Pons (tissue), 1 donor: ENCODE data around the gene MACROD2.
A peak's percentile ranks its signal among the peaks of the same experiment; 100 is the strongest.

Experiments used
- DNase-seq: peaks from one replicate; pipeline ENCODE4 v3.0.0-alpha.2; 2016; ENCODE audit warnings: low spot score

MACROD2 gene

DNA sequence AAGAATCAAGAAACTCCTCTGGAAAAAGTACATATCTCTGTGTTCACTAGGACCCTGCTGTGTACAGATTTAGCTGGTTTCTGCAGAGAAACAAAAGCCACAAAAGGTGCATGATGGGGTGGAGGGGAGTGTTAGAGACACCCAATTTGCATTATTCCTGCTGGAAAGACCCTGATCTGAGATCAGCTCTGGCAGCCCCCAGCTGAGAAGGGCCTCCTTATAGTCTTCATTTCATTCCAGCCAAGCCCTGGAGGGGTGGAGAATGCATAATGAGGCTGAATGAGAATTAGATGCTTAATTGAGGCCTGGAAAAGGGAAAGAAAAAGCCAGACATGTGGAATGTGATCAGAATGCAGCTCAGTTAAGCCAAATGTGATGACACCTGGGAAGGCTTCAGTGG lies 2032.4 kb downstream of the MACROD2 start:
- DNase-seq, result no peak

DNA sequence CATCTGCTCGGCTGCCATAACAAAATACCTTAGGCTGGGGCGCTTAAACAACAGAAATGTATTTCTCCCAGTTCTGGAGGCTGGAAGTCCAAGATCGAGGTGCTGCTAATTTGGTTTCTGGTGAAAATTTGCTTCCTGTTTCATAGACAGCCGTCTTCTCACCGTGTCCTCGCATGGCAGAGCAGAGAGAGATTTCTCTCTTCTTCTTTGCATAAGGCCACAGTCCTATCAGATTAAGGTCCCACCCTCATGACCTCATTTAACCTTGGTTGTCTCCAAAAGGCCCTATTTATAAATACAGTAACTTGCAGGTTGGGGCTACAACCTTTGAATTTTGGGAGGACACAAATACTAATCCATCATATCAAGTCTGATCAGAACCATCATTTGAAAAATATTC lies 2033.6 kb downstream of the MACROD2 start:
- DNase-seq, result no peak

DNA sequence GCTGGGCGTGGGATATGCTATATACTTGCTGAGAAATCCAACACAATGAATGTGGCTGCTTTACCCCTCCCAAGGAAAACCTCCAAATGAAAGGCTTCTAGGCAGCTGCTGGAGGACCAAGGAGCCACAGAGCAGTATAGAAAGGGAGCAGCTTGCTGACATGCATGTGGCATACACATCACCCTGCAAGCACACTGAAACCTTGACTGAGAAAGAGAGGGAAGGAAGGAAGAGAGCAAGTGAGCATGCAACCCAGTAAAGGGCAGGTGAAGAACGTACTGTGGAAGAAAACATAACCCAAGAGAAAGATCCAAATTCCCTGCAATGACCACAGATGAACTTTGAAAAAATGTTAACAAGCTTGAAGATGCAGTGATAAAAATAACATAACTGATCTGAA lies 2034.9 kb downstream of the MACROD2 start:
- no peak for DNase-seq

DNA sequence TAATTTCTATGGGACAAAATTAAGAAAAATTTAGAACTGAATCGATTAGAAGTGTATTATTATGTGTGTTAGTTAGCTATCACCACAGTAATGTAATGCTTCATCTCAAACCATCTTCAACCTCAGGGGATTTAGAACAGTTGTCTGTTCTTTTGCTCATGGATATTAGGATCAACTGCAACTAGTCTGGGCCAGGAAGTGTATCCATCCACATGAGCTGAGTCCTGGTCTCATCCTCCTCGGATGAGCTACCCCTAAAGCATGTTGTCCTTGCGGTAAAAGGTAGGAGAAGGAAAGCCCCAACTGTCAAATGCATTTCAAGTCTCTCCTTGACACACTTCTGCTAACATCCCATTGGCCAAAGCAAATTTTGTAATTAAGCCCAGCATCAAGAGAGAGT lies 2040.3 kb downstream of the MACROD2 start:
- DNase-seq, result no peak

DNA sequence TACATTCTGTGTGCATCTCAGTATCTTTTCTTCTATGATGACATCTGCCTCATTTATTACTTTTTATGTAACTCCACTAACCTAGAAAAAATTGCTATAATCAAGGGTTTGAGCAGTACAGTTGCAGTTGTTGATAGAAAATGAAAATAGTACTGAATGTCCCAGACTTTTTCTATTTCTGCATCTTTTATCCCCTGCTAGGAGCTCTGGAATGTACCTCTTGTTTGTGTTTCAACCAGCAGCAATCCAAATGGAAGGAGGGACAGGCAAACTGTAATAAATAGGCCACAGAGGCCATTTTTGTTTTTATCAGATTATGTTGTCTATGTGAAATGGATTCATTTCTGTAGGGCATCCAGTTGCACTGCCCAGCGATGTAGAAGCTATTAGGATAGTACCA lies 2041.0 kb downstream of the MACROD2 start:
- DNase-seq, result no peak

DNA sequence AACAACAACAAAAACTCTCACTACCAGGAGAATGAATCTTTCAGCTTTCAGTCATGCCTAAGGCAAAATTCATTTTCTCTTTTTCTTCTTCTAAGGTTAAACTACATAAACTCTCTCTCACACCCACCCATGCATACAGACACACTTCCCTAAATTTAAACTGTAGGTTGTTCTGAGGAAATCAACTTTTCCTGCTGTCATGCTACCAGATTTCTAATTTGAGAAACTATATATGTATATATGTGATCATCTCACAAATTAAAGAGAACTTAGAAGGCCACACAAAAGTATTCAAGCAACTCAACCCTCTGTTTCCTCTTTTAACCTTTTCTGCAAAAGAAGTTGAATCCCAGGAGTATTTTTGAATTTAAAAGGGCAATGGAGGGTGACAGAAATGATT lies 2045.4 kb downstream of the MACROD2 start:
- no peak for DNase-seq

DNA sequence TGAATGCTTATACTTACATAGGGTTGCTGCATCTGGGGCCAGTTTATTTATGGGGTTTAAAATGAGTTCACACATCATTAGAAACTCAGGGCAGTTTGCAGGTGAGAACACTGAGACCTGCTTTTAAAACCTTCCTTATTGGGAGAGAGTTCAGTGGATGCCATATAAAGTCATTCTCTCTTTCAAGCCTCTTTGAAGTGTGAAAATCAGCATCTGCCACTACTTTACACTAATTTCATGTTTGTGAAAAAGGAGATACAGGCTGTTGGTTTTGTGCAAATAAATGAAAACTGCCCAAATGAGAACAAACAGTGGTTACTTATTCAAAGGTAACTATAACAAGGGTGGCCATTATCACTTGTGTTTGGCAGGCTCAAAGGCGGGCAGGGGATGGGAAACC lies 2047.4 kb downstream of the MACROD2 start:
- no peak for DNase-seq

DNA sequence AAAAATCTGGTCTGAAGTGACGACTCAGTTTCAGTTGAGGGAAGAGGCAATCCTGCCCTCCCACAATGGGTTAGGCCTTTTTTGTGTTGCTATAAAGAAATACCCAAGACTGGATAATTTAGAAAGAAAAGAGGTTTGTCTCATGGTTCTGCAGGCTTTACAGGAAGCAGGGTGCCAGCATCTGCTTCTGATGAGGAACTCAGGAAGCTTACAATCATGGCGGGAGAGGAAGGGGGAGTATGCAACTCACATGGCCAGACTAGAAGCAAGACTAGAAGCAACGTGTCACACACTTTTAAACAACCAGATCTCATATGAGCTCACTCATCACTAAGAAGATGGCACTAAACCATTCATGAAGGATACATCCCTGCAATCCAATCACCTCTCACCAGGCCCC lies 2048.6 kb downstream of the MACROD2 start:
- no peak for DNase-seq

DNA sequence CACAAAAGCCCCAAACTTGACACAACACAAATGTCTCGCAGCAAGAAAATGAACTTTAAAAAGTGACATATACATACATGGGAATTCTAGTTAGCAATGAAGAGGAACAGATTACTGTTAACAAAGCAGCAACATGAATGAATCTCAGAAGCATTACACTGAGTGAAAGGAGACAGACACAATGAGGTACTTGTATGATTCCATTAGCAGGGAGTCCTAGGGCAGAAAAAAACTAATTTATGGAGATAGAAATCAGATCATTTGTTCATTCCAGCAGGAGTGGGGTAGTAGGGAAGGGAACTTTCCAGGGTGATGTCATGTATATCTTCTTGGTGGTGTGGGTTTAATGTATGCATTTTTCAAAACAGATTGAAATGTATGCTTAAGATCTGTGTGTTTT lies 2053.6 kb downstream of the MACROD2 start:
- DNase-seq, result peak; percentile 43

DNA sequence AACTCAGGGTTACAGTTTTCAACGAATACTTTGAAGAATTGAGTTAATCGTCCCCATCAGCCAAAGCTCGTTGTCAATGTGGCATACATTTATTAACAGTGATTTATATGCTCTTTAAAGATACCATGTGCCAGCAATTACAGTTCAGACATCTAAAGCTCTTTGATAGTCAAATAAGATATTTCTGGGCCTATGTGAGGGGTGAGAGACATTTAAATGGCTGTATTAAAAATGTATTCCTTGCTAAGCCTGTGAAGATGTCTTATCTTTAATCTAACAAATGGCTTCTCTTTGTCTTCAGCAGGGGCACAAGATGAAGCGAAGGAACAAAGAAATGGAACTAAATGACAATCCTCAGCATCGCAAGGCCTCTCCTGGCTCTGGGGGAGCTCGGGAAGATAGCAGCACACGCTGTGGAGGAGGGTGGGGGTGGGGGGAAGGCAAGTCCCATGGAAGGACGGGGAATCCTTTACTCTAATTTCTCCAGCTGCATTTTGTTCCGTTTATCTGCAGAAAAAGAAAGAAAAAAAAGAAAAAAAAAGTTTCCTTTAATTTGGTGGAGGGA lies 2054.3 kb downstream of the MACROD2 start:
- DNase-seq, result no peak

DNA sequence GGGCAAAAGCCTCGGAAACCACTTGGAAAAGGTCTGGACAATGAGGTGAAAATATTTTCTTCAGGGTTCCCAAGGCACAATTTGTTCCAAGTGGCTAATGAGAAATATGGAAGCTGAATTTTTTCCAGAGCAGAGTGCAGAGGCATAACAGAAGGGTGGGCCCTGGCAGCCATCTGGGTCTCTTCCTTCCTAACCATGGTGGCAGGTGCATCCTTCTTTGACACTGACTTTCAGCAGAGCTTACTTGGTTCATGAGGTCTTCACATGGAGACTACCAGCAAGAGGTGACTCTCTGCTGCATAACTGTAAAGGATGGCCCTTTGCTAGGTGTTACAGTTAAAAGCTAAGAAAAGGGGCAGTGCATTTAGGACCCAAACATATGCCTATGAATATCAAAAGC lies 2055.1 kb downstream of the MACROD2 start:
- DNase-seq, result no peak

DNA sequence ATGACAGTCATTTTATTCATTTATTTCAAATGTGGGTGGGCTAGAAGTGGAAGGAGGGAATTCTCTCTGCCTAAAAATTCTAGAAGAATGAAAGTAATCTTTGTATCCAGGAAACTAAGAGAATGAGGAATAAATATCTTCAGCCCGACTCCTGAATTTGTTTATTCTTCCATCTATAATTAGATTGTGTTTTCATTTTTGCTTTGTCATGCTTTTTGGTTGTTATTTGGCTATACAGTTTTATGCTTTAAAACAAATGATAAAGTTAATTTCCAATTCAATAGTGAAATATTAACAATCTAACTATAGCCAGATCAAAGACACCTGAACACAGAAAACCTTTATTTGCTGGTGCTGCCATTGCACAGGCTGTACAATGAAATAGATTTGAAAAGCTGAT lies 2056.7 kb downstream of the MACROD2 start:
- DNase-seq, result no peak

DNA sequence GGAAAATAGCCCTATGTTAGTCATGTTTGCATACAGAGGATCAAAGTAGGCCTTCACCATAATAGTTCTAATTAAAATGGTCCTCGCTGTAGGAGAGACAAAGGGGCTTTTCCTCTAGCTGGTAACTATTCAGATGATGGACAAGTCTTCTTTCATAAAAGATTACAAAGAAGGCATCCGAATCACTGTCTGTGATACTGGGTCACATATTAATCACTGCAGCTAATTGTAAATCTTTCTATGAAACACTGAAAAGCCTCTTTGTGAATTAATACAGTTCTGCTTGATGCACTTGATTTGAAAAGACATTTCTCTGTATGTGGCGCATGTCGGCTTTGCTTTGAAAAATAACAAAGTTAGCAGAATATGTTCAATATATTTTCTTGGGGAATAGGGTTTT lies 2057.1 kb downstream of the MACROD2 start:
- peak; percentile 87 for DNase-seq

DNA sequence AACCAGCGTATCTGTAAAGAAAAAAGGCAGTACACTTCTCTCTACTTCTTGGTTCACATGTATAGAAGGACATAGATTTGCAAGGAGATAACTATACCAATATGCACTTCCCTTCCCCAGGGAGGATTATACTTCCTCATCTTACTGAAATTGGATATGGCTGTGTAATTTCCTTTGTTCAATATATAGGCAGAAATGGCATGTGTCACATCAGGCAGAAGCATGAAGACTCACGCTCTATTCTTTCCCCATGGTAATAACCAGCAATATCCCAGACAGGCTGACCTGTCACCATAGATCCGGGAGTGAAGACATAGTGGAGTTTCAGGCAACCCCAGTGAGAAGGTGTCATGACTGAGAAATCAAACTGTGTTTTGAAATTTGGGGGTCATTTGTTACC lies 2059.7 kb downstream of the MACROD2 start:
- no peak for DNase-seq

DNA sequence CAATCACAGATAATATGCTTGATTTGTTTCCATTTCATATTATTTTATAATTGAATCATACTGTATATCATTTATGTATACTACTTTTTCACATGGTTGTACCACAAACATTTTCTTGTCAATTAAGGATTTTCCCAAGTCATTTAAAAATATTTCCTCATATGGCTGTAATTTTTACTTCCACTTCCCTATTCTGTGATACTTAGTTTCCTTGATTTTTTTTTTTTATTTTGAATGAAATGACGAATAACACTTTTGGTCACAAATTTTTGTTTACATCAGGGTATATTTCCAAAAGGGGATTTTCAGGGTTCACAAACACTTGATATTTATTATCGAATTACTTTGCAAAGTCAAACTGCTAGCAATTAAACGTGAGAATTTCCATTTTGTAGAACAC lies 2062.3 kb downstream of the MACROD2 start:
- DNase-seq, result no peak

DNA sequence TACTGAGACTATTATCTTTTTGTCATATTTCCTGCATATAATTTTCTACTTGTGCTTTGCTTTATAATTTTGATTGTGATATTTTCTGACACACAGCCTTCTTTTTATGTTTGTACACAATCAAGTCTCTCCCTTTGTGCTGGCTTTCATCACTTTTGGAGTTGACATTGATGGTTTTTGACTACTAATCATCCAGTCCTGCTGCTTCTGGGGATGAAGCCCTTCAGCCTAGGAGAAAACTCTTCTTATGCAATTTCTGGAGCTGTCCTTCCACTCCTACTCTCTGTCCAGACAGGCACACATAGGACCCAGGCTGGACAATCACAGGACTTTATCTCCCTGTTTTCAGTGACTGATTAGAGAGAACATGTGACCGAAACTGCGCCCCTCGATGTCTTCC lies 2063.0 kb downstream of the MACROD2 start:
- DNase-seq, result no peak

DNA sequence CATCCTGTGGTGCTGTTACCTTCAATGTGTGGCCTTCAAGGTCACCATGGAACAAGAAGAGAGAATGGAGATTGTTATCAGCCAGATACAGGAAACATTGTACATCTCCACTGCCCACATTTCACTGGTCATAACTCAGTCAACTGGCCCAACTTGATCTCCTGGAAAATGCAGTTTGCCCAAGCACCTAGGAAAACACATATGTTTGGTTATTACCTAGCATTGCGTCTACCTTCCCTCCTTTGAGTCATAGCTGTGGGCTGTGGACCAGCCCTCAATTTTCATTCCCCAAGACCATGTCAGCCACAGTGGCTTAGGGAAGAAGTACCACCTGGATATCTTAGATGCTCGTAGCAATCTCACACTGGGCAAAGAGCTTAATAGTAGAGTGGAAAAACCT lies 2064.5 kb downstream of the MACROD2 start:
- no peak for DNase-seq

DNA sequence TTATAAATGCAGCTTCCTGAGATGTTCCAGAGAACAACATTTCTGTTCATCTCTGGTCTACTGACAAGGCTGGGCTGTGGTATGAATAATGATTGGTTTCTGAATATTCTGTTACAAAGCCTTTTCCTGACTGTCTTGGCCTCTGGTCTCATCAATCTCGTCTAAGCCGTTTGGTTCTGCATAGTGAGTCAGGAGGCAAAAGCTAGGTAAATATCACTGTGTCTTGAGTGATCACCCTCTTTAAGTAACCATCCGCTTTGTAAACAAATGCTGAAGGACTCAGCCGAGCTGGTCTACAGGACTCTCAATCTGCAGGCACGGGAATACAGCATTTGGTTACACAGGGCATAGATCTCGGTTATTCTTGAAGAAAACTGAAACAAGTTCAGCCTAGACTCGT lies 2066.0 kb downstream of the MACROD2 start:
- no peak for DNase-seq

DNA sequence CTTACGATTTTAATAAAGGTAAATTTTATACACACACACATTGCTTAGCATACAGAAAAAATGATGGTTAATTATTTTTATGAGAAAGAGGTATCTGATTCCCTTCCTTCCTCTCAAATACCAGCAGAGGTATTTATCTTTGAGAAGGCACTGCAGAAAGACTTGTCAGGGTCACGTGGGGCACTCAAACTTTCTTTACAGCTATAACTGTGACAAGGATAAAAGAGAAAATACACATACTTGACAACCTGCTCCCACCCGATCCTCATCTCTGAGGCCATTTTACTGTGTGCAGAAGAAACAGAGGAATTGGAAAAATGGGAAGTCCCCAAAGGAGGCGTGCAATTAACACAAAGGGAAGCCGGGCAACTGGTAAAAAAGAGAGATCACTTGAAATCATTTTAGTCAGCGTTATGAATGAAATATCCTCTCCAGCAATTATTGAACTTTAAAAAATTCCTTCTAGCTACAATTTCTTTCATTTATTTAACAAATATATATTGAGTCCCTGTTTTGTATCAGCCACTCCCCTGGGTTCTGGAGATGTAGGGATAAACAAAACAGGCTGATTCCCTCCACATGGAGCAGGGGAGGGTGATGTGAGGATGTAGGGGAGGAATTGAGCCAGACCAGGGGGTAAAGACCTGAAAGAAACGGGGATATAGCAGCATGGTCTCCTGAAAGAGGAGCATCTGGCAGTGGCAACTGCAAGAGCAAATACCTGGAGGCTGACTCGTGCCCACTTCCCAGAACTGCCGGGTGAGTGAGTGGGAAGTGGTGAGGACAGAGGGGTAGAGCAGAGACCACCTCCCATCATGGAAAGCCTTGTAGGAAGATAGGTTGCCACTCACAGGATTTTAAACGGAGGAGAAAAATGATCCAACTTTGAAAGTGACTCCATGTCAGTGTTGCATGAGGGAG lies 2067.6 kb downstream of the MACROD2 start:
- no peak for DNase-seq

DNA sequence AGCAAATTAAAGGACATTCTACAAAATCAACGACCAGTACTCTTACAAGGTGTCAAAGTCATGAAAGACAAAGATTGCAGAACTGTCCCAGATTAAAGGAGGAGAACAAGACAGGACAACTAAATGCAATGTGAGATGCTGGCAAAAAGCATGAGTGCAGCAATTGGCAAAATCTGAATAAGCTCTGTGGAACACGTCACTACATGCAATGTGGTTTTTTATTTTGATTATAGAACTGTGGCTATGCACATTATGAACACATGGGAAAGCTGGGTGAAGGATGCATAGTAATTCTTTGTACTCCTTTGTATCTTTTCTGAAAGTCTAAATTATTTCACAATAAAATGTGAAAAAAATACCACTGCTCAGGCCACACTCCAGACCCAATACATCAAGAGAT lies 2068.6 kb downstream of the MACROD2 start:
- DNase-seq, result no peak

DNA sequence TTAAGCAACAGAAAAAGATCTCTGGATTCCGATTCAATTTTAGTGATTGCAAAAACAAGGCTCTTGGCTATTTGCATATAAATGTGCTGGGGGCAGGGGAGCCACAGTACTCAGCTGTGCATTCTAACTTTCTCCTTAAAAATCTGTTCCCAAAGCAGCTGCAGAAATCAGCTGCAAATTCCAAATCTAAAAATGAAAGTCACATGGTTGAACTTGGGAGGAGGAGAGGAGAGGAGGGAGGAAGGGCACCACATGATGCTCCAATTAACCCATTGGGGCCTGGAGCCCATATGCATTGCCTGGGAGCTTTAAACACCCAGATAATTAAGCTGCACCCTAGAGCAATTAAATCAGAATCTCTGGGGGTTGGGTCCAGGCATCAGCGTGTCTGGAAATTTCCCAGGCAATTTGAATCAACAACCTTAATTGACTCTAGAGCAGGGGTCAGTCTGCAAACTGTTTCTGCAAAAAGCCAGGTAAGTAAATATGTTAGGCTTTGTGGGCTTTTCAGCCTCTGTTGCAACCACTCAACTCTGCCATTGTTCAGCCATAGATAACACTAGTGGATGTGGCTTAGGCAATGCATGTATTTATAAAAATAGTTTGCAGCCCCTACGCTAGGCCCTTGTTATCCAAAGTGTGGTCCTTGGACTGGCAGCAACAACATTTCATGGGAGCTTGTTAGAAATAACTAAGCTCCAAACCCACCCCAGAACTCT lies 2069.8 kb downstream of the MACROD2 start:
- no peak for DNase-seq

DNA sequence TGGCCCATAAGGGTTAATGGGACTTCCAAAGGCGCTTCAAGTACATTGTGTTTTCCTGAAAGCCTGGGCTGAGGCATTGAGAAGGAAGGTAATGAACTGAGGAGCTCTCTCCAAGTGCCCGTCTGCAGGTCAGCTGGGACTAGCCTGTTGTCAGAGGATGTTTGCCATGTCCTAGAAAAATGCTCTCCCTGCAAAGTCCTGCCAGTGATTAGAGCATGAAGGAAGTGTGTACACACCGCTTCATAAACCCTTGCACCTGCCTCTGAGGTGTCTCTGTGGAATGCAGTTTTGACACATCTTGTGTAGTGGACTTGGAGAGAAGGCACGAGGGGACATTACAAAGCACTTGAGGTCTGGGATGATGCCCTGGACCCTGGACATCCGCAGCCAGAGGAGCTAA lies 2071.3 kb downstream of the MACROD2 start:
- no peak for DNase-seq

DNA sequence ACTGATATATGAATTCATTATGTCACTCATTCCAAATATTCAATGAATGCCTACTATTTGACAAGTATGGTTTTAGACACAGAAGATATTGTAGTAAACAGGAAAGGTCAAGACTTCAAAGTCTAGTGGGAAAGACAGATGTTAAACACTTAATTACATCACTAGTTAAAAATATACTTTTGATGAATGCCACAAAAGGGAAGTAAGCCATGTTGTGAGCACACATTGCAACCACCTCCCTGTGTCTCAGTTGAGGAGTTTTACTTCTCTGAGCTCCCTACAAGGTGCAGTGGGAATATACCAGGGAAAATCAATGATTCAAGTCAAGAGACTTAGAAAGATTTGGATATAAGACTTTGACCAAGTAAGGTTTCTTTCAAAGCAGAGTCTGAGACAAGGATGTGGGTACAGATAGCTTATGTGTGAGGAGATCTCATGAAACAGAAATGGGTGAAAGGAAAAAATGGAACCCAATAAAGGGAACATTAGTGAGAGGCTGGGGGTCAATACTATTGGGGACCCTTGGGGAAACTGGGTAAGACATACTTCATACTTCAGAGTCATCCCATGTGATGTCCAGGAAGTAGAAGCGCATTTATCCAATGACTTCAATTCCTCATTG lies 2074.2 kb downstream of the MACROD2 start:
- no peak for DNase-seq
